NCI-H2227 treated with DMSO at 0.1 percent for 48 hours (cell line): ENCODE measurements around the gene POTEG.
"Not testable (repeated sequence)": the region's sequence is repeated elsewhere in the genome, so short reads cannot be mapped to it uniquely, and the experiment has no call there.

Source experiments
- DNase-seq: peaks from one replicate; lab custom pipeline; 2025; lab: John Stamatoyannopoulos, UW

POTEG gene

GRCh38 chr14:19434241-19434640 is at the start of gene POTEG:
Gene POTEG, minus strand, starts transcription at chr14:19434341. Its CDS starts 52 bp downstream, at chr14:19434289.
- not testable (repeated sequence) for DNase-seq

- DNase-seq = not testable (repeated sequence)
Observed at GRCh38 chr14:19482093-19482492, 48.0 kb upstream of the POTEG start.

- not testable (repeated sequence) for DNase-seq
Observed at GRCh38 chr14:19481421-19481820, 47.3 kb upstream of the POTEG start.

GRCh38 chr14:19480491-19480890 is 46.4 kb upstream of the POTEG start:
- DNase-seq = not testable (repeated sequence)

- DNase-seq = not testable (repeated sequence)
Observed at GRCh38 chr14:19445761-19446160, 11.6 kb upstream of the POTEG start.

GRCh38 chr14:19439826-19440225 is 5.7 kb upstream of the POTEG start:
- DNase-seq = not testable (repeated sequence)

- DNase-seq = not testable (repeated sequence)
Observed at GRCh38 chr14:19439219-19439618, 5.1 kb upstream of the POTEG start.

GRCh38 chr14:19437126-19437443 is 2.9 kb upstream of the POTEG start:
- not testable (repeated sequence) for DNase-seq

GRCh38 chr14:19436311-19437125 is 2.4 kb upstream of the POTEG start:
- DNase-seq = not testable (repeated sequence)

GRCh38 chr14:19435852-19436251 is 1.7 kb upstream of the POTEG start:
- not testable (repeated sequence) for DNase-seq

GRCh38 chr14:19434891-19435290 is 750 bp upstream of the POTEG start:
- DNase-seq = not testable (repeated sequence)

- not testable (repeated sequence) for DNase-seq
Observed at GRCh38 chr14:19433765-19434164, 376 bp downstream of the POTEG start.

GRCh38 chr14:19408519-19408918 is 25.6 kb downstream of the POTEG start:
- DNase-seq = not testable (repeated sequence)

- DNase-seq = not testable (repeated sequence)
Observed at GRCh38 chr14:19402097-19402496, 32.0 kb downstream of the POTEG start.

GRCh38 chr14:19394727-19395126 is 39.4 kb downstream of the POTEG start:
- not testable (repeated sequence) for DNase-seq

- DNase-seq = not testable (repeated sequence)
Observed at GRCh38 chr14:19390230-19390629, 43.9 kb downstream of the POTEG start.

- DNase-seq = not testable (repeated sequence)
Observed at GRCh38 chr14:19388741-19389140, 45.4 kb downstream of the POTEG start.

- DNase-seq = not testable (repeated sequence)
Observed at GRCh38 chr14:19386996-19387395, 47.1 kb downstream of the POTEG start.

- DNase-seq = not testable (repeated sequence)
Observed at GRCh38 chr14:19386309-19386708, 47.8 kb downstream of the POTEG start.

GRCh38 chr14:19384088-19384781 is 49.9 kb downstream of the POTEG start:
- not testable (repeated sequence) for DNase-seq

- DNase-seq = not testable (repeated sequence)
Observed at GRCh38 chr14:19383008-19383584, 51.0 kb downstream of the POTEG start.

GRCh38 chr14:19380137-19380536 is 54.0 kb downstream of the POTEG start:
- DNase-seq = not testable (repeated sequence)

- not testable (repeated sequence) for DNase-seq
Observed at GRCh38 chr14:19374451-19374903, 59.7 kb downstream of the POTEG start.
